GM18511 (cell line): ENCODE data around the gene PCNX1.
"Not testable (repeated sequence)": the region's sequence is repeated elsewhere in the genome, so short reads cannot be mapped to it uniquely, and the experiment has no call there.

Experiments used
- ATAC-seq: cut with Tn5 transposase; IDR thresholded peaks from one replicate; pipeline ENCODE4 v1.9.1; 2021; ENCODE audit warnings: mild to moderate bottlenecking, moderate library complexity; ENCODE audit not compliant: unreplicated experiment

PCNX1 gene

GRCh38 chr14:71117839-71118743, 210.8 kb downstream of the PCNX1 start:
- ATAC-seq: no peak

- ATAC-seq: no peak
Observed at GRCh38 chr14:71119075-71119474, 211.8 kb downstream of the PCNX1 start.

GRCh38 chr14:71119832-71120231, 212.6 kb downstream of the PCNX1 start:
- no peak for ATAC-seq

- no peak for ATAC-seq
Observed at GRCh38 chr14:71121001-71121400, 213.7 kb downstream of the PCNX1 start.

GRCh38 chr14:71121711-71122110, 214.5 kb downstream of the PCNX1 start:
- no peak for ATAC-seq

GRCh38 chr14:71122866-71123565, 215.8 kb downstream of the PCNX1 start:
- no peak for ATAC-seq

- ATAC-seq: no peak
Observed at GRCh38 chr14:71123579-71124135, 216.4 kb downstream of the PCNX1 start.

GRCh38 chr14:71129716-71130490, 222.6 kb downstream of the PCNX1 start:
- not testable (repeated sequence) for ATAC-seq

- no peak for ATAC-seq
Observed at GRCh38 chr14:71130491-71131179, 223.4 kb downstream of the PCNX1 start.

- ATAC-seq: no peak
Observed at GRCh38 chr14:71133296-71133695, 226.0 kb downstream of the PCNX1 start.

GRCh38 chr14:71135496-71135895, 228.2 kb downstream of the PCNX1 start:
- no peak for ATAC-seq

GRCh38 chr14:71135911-71136310, 228.7 kb downstream of the PCNX1 start:
- ATAC-seq: no peak

GRCh38 chr14:71136386-71137060, 229.3 kb downstream of the PCNX1 start:
- ATAC-seq: no peak

GRCh38 chr14:71137536-71138447, 230.5 kb downstream of the PCNX1 start:
- ATAC-seq: no peak

- ATAC-seq: no peak
Observed at GRCh38 chr14:71138448-71139293, 231.4 kb downstream of the PCNX1 start.

GRCh38 chr14:71139294-71139946, 232.2 kb downstream of the PCNX1 start:
- no peak for ATAC-seq

- ATAC-seq: no peak
Observed at GRCh38 chr14:71140157-71140556, 232.9 kb downstream of the PCNX1 start.
